ENCODE data around the gene OR8D1. TPM values are rescaled to one million over a fixed set of nuclear protein-coding genes. Genes with fewer than 3 reads are reported as not detected.

OR8D1 gene
- total and polyA plus RNA-seq, 2 of the 8 experiments (the other 6 are each of a cell fraction or from before 2014, with no cell fraction given), result not detected

GRCh38 chr11:124307093-124307492 is 6.7 kb downstream of the OR8D1 start:
- Histone ChIP-seq H3K14ac (ENCODE audit: insufficient read length) (no peak overlapping the region), H3K36me3 (ENCODE audit: control insufficient read depth in 2 of 4, insufficient read depth in 4 of 4, low read length in 3 of 4) (no peaks in the 10 kb centered on the region), H3K18ac (ENCODE audit: extremely low read depth, low read length) (no peak overlapping the region), H2BK12ac (ENCODE audit: low read depth, low read length) (no peak overlapping the region), H3K27ac (ENCODE audit: low read depth, low read length) (no peak overlapping the region), H4K20me1 (replicated peaks in 1 of 2; ENCODE audit: control insufficient read depth in 1 of 2, insufficient read depth in 2 of 2, low read length in 2 of 2) (no peaks in the 10 kb centered on the region), H3K23me2 (ENCODE audit: low read depth, low read length) (no peaks in the 10 kb centered on the region), H3K9ac (replicated peaks in 1 of 4; ENCODE audit: extremely low read depth in 1 of 4, low read depth in 3 of 4, low read length in 3 of 4) (no peak overlapping the region; a peak in 1 of 7 replicates), H3K4ac (replicated peaks; ENCODE audit: insufficient read length, low read depth, low read length) (no peak overlapping the region), H3K79me2 (ENCODE audit: control insufficient read depth in 1 of 2, insufficient read depth in 2 of 2, low read length in 2 of 2) (no peaks in the 10 kb centered on the region), H3K79me1 (ENCODE audit: low read depth, low read length) (no peaks in the 10 kb centered on the region), H3K9me3 (ENCODE audit: insufficient read depth in 2 of 2, low read depth in 1 of 2, low read length in 1 of 2) (no peaks in the 10 kb centered on the region), H2BK20ac (ENCODE audit: low read length) (no peak overlapping the region), H3K56ac (replicated peaks; ENCODE audit: insufficient read length, low read depth, low read length) (no peak overlapping the region), H2BK120ac (replicated peaks; ENCODE audit: low read depth, low read length) (no peak overlapping the region), H3K27me3 (replicated peaks in 1 of 4; ENCODE audit: control insufficient read depth in 3 of 4, extremely low read depth in 1 of 4, insufficient read depth in 3 of 4, low read length in 3 of 4) (no peaks in the 10 kb centered on the region), H4K91ac (replicated peaks; ENCODE audit: insufficient read length, low read length) (no peak overlapping the region), H2BK5ac (ENCODE audit: low read depth, low read length) (no peak overlapping the region), H4K8ac (ENCODE audit: extremely low read depth, insufficient read depth, low read length) (no peak overlapping the region), H4K5ac (ENCODE audit: insufficient read length, low read depth, low read length) (no peak overlapping the region), H3K4me2 (ENCODE audit: insufficient read depth in 1 of 2, low read depth in 2 of 2, low read length in 2 of 2) (no peak overlapping the region), H2BK15ac (ENCODE audit: low read length) (no peak overlapping the region), H3K4me1 (replicated peaks in 1 of 4; ENCODE audit: control insufficient read depth in 3 of 4, insufficient read depth in 4 of 4, low read length in 3 of 4) (peaks cover 0 to 3% (median 1%) of the 10 kb centered on the region in 4 experiments; a peak in 2 of 7 replicates), H2AFZ (ENCODE audit: low read length) (0 out of 2 replicates have a peak overlapping the region, but pooled peaks have one; percentile 11), H3K23ac (ENCODE audit: insufficient read length) (no peak overlapping the region), H3K4me3 (ENCODE audit: extremely low read depth in 1 of 4, insufficient read depth in 2 of 4, low read depth in 3 of 4, low read length in 4 of 4) (no peak overlapping the region), H2AK5ac (ENCODE audit: low read depth, low read length) (no peak overlapping the region)
- ChIA-PET CTCF (ENCODE audit: partially characterized antibody) (interaction anchor here (0.6 to 1.7 kb wide), 2 partner anchors 95 to 1261 kb away, joined by 3 to 4 read pairs; no protein-coding TSS in a partner anchor), POLR2A (ENCODE audit: partially characterized antibody) (no interaction called here)
- DNase-seq (ENCODE audit: low read depth in 1 of 2, low spot score in 2 of 2), result no peak
- FAIRE-seq, result no peak
- no peak for TF ChIP-seq CBX8 (IDR thresholded peaks at IDR 0.05; ENCODE audit: borderline replicate concordance, low read depth, low read length)
- TF ChIP-seq CHD1 (IDR thresholded peaks at IDR 0.05; ENCODE audit: low read depth, low read length), result no peak
- no peak for TF ChIP-seq SP2 (IDR thresholded peaks at IDR 0.05; ENCODE audit: low read length)
- no peak for TF ChIP-seq CTBP2 (IDR thresholded peaks at IDR 0.05; ENCODE audit: borderline replicate concordance, insufficient read depth, insufficient read length, low read length)
- no peak for TF ChIP-seq NANOG (IDR thresholded peaks at IDR 0.05; ENCODE audit: insufficient read depth, low read depth, low read length, poor library complexity, severe bottlenecking)
- no peak for TF ChIP-seq CTCF (IDR thresholded peaks at IDR 0.05; ENCODE audit: control extremely low read depth in 1 of 3, insufficient read depth in 1 of 3, low read depth in 1 of 3, low read length in 3 of 3)
- no peak for TF ChIP-seq RXRA (IDR thresholded peaks at IDR 0.05; ENCODE audit: insufficient read depth, low read depth, low read length)
- no peak for TF ChIP-seq SP1 (IDR thresholded peaks at IDR 0.05; ENCODE audit: low read depth, low read length)
- TF ChIP-seq BACH1 (IDR thresholded peaks at IDR 0.05; ENCODE audit: low read length), result no peak
- TF ChIP-seq EGR1 (IDR thresholded peaks at IDR 0.05; ENCODE audit: borderline replicate concordance, low read depth, low read length), result no peak
